Measurements from ENCODE around the gene KCNJ6.

DNA sequence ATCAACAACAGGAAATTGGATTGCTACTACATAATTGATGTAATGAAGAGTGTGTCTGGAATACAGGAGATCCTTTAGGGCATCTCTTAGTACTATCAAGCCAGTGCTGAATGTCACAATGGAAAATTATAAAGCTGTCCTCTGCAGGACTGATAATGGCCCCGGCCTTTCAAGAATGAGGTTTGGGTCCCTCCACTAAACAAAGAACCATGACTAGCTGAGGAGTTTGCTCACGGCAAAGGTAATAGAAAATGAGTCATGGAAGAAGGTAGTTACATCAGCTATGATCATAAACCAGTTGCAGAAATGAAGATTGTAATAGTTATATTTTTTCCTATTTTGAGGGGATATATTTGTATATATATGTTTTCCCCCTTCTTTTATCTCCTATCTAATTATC, 145.8 kb downstream of the KCNJ6 start:
- TF ChIP-seq, protein P1, sequence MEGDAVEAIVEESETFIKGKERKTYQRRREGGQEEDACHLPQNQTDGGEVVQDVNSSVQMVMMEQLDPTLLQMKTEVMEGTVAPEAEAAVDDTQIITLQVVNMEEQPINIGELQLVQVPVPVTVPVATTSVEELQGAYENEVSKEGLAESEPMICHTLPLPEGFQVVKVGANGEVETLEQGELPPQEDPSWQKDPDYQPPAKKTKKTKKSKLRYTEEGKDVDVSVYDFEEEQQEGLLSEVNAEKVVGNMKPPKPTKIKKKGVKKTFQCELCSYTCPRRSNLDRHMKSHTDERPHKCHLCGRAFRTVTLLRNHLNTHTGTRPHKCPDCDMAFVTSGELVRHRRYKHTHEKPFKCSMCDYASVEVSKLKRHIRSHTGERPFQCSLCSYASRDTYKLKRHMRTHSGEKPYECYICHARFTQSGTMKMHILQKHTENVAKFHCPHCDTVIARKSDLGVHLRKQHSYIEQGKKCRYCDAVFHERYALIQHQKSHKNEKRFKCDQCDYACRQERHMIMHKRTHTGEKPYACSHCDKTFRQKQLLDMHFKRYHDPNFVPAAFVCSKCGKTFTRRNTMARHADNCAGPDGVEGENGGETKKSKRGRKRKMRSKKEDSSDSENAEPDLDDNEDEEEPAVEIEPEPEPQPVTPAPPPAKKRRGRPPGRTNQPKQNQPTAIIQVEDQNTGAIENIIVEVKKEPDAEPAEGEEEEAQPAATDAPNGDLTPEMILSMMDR (IDR thresholded peaks at IDR 0.05; ENCODE audit: low read length) = no peak
- no peak for TF ChIP-seq EZH2 (IDR thresholded peaks at IDR 0.05; ENCODE audit: borderline replicate concordance, low read length)
